Gastrocnemius medialis (tissue), 4 donors: Measurements from ENCODE around the gene RNASE4. TPM values are rescaled to one million over a fixed set of nuclear protein-coding genes. Genes with fewer than 3 reads are reported as not detected.

Experiments used
- ATAC-seq, 2 donors: fragments of 150-250 bp; one replicate each; pipeline ENCODE4 v1.9.1; 2016
- DNase-seq, 2 donors: peaks; one replicate each; pipeline ENCODE4 v3.0.0-alpha.2; 2019
- H3K27ac ChIP-seq, 4 donors: fragments of 200-600 bp; sonication (generic); 1 replicate in 1 of 4; 2 replicates in 3 of 4; pipeline ENCODE4 v1.5.1; 2016 to 2018; ENCODE audit warnings: mild to moderate bottlenecking in 2 of 4, moderate library complexity in 1 of 4
- H3K27me3 ChIP-seq, 3 donors: fragments of 200-600 bp; sonication (generic) in 2 of 3; 1 replicate in 1 of 3; 2 replicates in 2 of 3; pipeline versions ENCODE4 v1.5.1 to v1.6.0; 2016 to 2019; ENCODE audit warnings: mild to moderate bottlenecking in 1 of 3, moderate library complexity in 1 of 3
- H3K36me3 ChIP-seq, 2 donors: fragments of 200-600 bp; sonication (generic) in 1 of 2; one replicate each; pipeline ENCODE4 v1.5.1; 2017 to 2018
- H3K4me1 ChIP-seq, 2 donors: fragments of 200-600 bp; sonication (generic) in 1 of 2; one replicate each; pipeline ENCODE4 v1.5.1; 2016 to 2017; ENCODE audit warnings: mild to moderate bottlenecking in 2 of 2
- H3K4me3 ChIP-seq, 4 donors: fragments of 200-600 bp; sonication (generic) in 3 of 4; 1 replicate in 1 of 4; 2 replicates in 3 of 4; pipeline ENCODE4 v1.5.1; 2016 to 2019; ENCODE audit warnings: mild to moderate bottlenecking in 2 of 4
- H3K9me3 ChIP-seq, 3 donors: fragments of 200-600 bp; sonication (generic) in 2 of 3; 1 replicate in 1 of 3; 2 replicates in 2 of 3; pipeline ENCODE4 v1.5.1; 2016 to 2019
- CTCF ChIP-seq, 5 experiments: fragments of 450-650 bp in 3 of 5; fragments of 200-600 bp in 2 of 5; sonication (generic) in 2 of 5; IDR thresholded peaks in 4 of 5; conservative IDR thresholded peaks in 1 of 5; 1 replicate in 4 of 5; 2 replicates in 1 of 5; pipeline ENCODE4 v1.5.1; 2016 to 2019; ENCODE audit warnings: antibody characterized with exemption in 5 of 5, mild to moderate bottlenecking in 3 of 5, moderate library complexity in 3 of 5
- POLR2A ChIP-seq, 2 donors: fragments of 450-650 bp; IDR thresholded peaks; one replicate each; pipeline ENCODE4 v1.6.1; 2017; ENCODE audit warnings: antibody characterized with exemption in 2 of 2, mild to moderate bottlenecking in 2 of 2, moderate library complexity in 2 of 2
- in situ Hi-C, 4 donors: fragments of 200-750 bp; cut with MboI; loops; one replicate each; pipeline versions ENCODE4 v1.15.0 to v1.8.0; 2017; ENCODE audit warnings: low sequenced_read_pairs in 4 of 4
- intact Hi-C: fragments of 100-400 bp; cut with DNase I; formaldehyde crosslinking; loops from one replicate; pipeline ENCODE4 v1.15.1; 2023; ENCODE audit warnings: low total_unique reads
- total RNA-seq, 4 donors: library from RNA; depleted of rRNA; stranded (reverse); fragments of >200 nt; gene quantifications; one replicate each; pipeline versions ENCODE4 v1.1.0 to v1.2.3, GENCODE V29; 2016

RNASE4 gene
- total RNA-seq, 4 donors from 2014 or later, result 12.2 to 21.3 (median 18.9) TPM

DNA sequence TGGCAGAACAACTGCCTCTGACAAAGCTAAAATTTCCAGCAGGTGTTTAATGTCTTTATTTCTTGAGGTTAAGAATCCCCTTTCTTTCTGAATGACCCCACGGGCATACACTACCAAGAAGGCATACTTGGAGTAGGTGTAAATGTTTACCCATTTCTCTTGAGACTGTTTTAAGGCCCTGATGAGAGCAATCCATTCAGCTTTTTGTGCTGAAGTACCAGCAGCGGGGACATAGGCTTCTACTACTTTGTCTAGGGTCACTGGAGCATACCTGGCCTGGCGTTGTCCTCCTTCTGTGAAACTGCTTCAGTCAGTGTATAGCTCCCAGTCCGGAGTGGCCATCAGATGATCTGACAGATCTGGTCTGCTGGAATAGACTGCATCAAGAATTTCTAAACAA, 26.9 kb downstream of the RNASE4 start:
- in situ Hi-C loops, result no loop called here

DNA sequence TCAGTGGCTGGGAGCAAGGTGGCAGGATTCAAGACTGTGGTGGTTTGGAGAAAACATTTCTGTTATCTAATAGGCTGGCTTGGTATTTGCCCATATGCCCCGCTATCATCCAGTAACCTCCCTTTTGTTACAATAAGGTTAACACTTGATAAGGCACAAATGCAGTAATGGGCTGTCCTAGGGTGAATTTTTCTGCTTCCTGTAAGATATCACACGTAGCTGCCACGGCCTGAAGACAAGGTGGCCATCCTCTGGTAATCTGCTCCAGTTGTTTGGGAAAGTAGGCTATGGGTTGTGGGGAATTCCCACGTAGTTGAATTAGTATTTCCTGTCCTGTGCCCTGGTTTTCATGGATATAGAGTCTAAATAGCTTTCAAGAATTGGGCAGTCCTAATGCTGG, 27.3 kb downstream of the RNASE4 start:
- no peak overlapping the region for H3K4me3 ChIP-seq
- no peaks in the 10 kb centered on the region for H3K9me3 ChIP-seq
- intact Hi-C loops (no loop called here), in situ Hi-C loops (no loop called here)
- TF ChIP-seq CTCF (IDR thresholded peaks at IDR 0.05 in 4 of 5, conservative IDR thresholded peaks at IDR 0.05 in 1 of 5) (no peak), POLR2A (IDR thresholded peaks at IDR 0.05) (no peak)
- no peaks in the 10 kb centered on the region for H3K27me3 ChIP-seq
- H3K36me3 ChIP-seq, result no peaks in the 10 kb centered on the region
- no peak for DNase-seq
- ATAC-seq, result no peak
- H3K27ac ChIP-seq, result no peak overlapping the region
- H3K4me1 ChIP-seq, result peaks cover 0 to 4% of the 10 kb centered on the region in 2 donors

More for the DNA sequence above, 26.9 kb downstream of the RNASE4 start:
- no peak overlapping the region for H3K27ac ChIP-seq
- TF ChIP-seq POLR2A (IDR thresholded peaks at IDR 0.05), result no peak
- no peak for TF ChIP-seq CTCF (IDR thresholded peaks at IDR 0.05 in 4 of 5, conservative IDR thresholded peaks at IDR 0.05 in 1 of 5)
- H3K4me1 ChIP-seq, result peaks cover 0 to 4% of the 10 kb centered on the region in 2 donors
- DNase-seq (no peak), ATAC-seq (no peak)
- intact Hi-C loops, result no loop called here
- H3K27me3 ChIP-seq, result no peaks in the 10 kb centered on the region
- H3K9me3 ChIP-seq, result no peaks in the 10 kb centered on the region
- no peaks in the 10 kb centered on the region for H3K36me3 ChIP-seq
- H3K4me3 ChIP-seq, result no peak overlapping the region

DNA sequence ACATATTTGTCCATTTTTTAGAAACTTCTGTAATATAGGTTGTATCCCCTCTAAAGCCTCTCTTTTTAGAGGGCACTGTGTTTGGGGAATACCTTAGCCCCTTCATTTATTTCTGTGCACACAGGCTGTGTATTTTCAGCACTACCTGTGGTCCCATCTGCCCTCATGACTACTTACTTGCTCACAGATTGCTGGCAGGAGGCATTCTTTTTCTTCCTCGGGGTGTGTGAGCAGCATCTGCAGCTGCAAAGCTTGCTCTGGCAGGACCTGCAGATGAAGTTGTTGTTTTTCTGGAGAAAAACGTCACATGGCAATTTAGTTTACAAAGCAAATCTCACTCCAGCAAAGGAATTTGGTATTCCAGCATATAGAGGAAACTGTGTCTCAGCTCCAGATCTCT, 28.5 kb downstream of the RNASE4 start:
- in situ Hi-C loops, result no loop called here
- Histone ChIP-seq H3K27ac (no peak overlapping the region), H3K4me3 (no peak overlapping the region), H3K4me1 (peaks cover 0 to 4% of the 10 kb centered on the region in 2 donors), H3K27me3 (no peaks in the 10 kb centered on the region), H3K36me3 (no peaks in the 10 kb centered on the region), H3K9me3 (no peaks in the 10 kb centered on the region)
- TF ChIP-seq CTCF (IDR thresholded peaks at IDR 0.05 in 4 of 5, conservative IDR thresholded peaks at IDR 0.05 in 1 of 5) (no peak), POLR2A (IDR thresholded peaks at IDR 0.05) (no peak)
- ATAC-seq (no peak), DNase-seq (no peak)
- intact Hi-C loops, result no loop called here

DNA sequence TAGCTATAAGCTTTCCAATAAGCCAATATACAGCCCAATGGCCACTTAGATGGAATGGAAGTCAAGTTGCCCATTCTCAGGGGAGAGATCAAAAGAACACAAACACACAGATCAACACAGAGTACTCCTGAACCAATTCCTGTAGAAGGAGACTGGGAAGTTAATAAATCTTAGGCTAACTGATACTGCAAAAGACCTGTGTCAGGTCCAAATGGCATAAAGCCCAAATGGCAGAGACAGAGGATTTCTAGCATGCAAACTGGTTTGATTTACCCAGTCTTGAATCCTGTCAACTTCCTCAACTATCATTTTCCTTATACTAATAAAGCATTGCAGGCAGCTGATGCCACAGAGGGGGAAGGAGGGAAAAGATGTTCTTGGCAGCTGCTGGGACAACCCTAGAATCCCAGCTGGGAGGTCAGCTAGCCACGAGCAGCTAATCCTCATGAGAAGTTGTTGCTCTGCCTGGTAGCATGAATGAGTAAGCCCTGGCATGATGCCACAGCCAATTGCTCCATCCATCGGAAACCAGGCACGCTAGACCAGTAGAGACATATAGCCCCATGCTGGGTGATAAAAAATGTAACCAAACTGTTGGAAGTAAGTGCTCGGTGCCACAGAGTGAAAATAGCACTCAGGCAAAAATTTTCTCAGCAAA, 30.4 kb downstream of the RNASE4 start:
- peak; percentile 41 to 62 for ATAC-seq

More for the DNA sequence above, 30.4 kb downstream of the RNASE4 start:
- Histone ChIP-seq H3K9me3 (no peaks in the 10 kb centered on the region), H3K4me1 (peaks cover 0 to 4% of the 10 kb centered on the region in 2 donors), H3K4me3 (no peak overlapping the region), H3K27me3 (no peaks in the 10 kb centered on the region), H3K36me3 (no peaks in the 10 kb centered on the region), H3K27ac (peak overlapping the region in 1 of 4 donors; percentile 19)
- peak; percentile 54 to 64 for DNase-seq
- in situ Hi-C loops (no loop called here), intact Hi-C loops (no loop called here)
- TF ChIP-seq POLR2A (IDR thresholded peaks at IDR 0.05) (no peak), CTCF (IDR thresholded peaks at IDR 0.05 in 4 of 5, conservative IDR thresholded peaks at IDR 0.05 in 1 of 5) (no peak)
